K562 (cell line): ENCODE measurements around the gene RALB. TPM values are rescaled to one million over a fixed set of nuclear protein-coding genes. Genes with fewer than 3 reads are reported as not detected.
A peak's percentile ranks its signal among the peaks of the same experiment; 100 is the strongest.

Experiments used
- ATAC-seq: fragments of 200-7000 bp; cut with Tn5 transposase; 3 replicates; pipeline ENCODE4 v1.9.1; 2020; ENCODE audit warnings: moderate library complexity
- BruUV-seq: library from RNA; stranded (reverse); fragments of 400-500 nt; replicated peaks from 2 replicates; lab custom pipeline; 2021; lab: Mats Ljungman, UMichigan
- CTCF ChIA-PET: fragments of 300-600 bp; formaldehyde crosslinking; extraction: SDS; loops from one replicate; lab custom pipeline; 2021; ENCODE audit warnings: low intra/inter-chr PET ratio; lab: Yijun Ruan, JAX
- POLR2A ChIA-PET: fragments of 300-600, 350-650 bp; sonication (Branson Sonifier 250); formaldehyde crosslinking; extraction: SDS; loops from one replicate; lab custom pipeline; 2021; ENCODE audit warnings: antibody characterized with exemption, inconsistent platforms; lab: Yijun Ruan, JAX
- DNase-seq, 4 experiments: peaks; one replicate each; pipeline versions ENCODE4 v3.0.0 to v3.0.0-alpha.2; 2011 to 2018; ENCODE audit warnings: low spot score in 3 of 4, mixed read lengths in 3 of 4; ENCODE audit errors: extremely low read depth in 1 of 4
- FAIRE-seq: peaks from 2 replicates; lab custom pipeline; 2011; peaks lifted over from hg19 to GRCh38; lab: Jason Lieb, UNC
- H2AFZ ChIP-seq: 2 replicates; pipeline ENCODE4 v1.6.0; 2011; ENCODE audit warnings: low read depth, low read length, control low read depth, inconsistent platforms
- H3K27ac ChIP-seq: fragments of 200-600 bp; 3 replicates; pipeline ENCODE4 v1.8.0; 2011; ENCODE audit warnings: low read depth, mild to moderate bottlenecking, control low read depth, inconsistent platforms, low read length, moderate library complexity, mixed read lengths; ENCODE audit errors: extremely low read depth
- H3K27me3 ChIP-seq, 2 experiments: fragments of 300-600 bp in 1 of 2; 2 replicates in 1 of 2; 3 replicates in 1 of 2; pipeline versions ENCODE4 v1.6.0 to v1.8.0; 2011; ENCODE audit warnings: inconsistent platforms in 2 of 2, low read length in 2 of 2, mild to moderate bottlenecking in 1 of 2, mixed read lengths in 1 of 2, moderate library complexity in 1 of 2; ENCODE audit not compliant: control insufficient read depth in 2 of 2, insufficient read depth in 2 of 2
- H3K36me3 ChIP-seq: fragments of 300-600 bp; 3 replicates; pipeline ENCODE4 v1.8.0; 2011; ENCODE audit warnings: mild to moderate bottlenecking, low read length, inconsistent platforms; ENCODE audit not compliant: control insufficient read depth, insufficient read depth
- H3K4me1 ChIP-seq, 2 experiments: fragments of 200-600 bp in 1 of 2; replicated peaks in 1 of 2; 2 replicates in 1 of 2; 3 replicates in 1 of 2; pipeline versions ENCODE4 v1.5.1 to v1.8.0; 2011; ENCODE audit warnings: inconsistent platforms in 2 of 2, low read length in 2 of 2, mild to moderate bottlenecking in 1 of 2, mixed read lengths in 1 of 2, moderate library complexity in 1 of 2; ENCODE audit not compliant: control insufficient read depth in 2 of 2, insufficient read depth in 2 of 2
- H3K4me2 ChIP-seq: 2 replicates; pipeline ENCODE4 v1.6.1; 2011; ENCODE audit warnings: low read length, control low read depth, inconsistent platforms, mixed read lengths; ENCODE audit not compliant: insufficient read depth
- H3K4me3 ChIP-seq: fragments of 200-600 bp; sonication (generic), shearing (Covaris generic); 2 replicates; pipeline ENCODE4 v1.5.1; 2016; ENCODE audit warnings: control low read depth, inconsistent platforms
- H3K79me2 ChIP-seq: fragments of 200-600 bp; 3 replicates; pipeline ENCODE4 v1.8.0; 2011; ENCODE audit warnings: low read length, inconsistent platforms; ENCODE audit not compliant: control insufficient read depth, insufficient read depth
- H3K9ac ChIP-seq, 2 experiments: 2 replicates each; pipeline versions ENCODE4 v1.6.0 to v1.6.1; 2011; ENCODE audit warnings: low read depth in 2 of 2, low read length in 2 of 2, control low read depth in 1 of 2, inconsistent platforms in 1 of 2, mild to moderate bottlenecking in 1 of 2, mixed read lengths in 1 of 2; ENCODE audit not compliant: insufficient read depth in 1 of 2
- H3K9me1 ChIP-seq: one replicate; pipeline ENCODE4 v1.6.0; 2011; ENCODE audit warnings: inconsistent platforms, mild to moderate bottlenecking, low read length, moderate library complexity; ENCODE audit not compliant: control insufficient read depth, insufficient read depth
- H3K9me3 ChIP-seq: replicated peaks from 2 replicates; pipeline ENCODE4 v1.5.1; 2011; ENCODE audit warnings: low read depth, low read length, inconsistent platforms; ENCODE audit not compliant: control insufficient read depth, insufficient read depth
- H4K20me1 ChIP-seq: replicated peaks from 2 replicates; pipeline ENCODE4 v1.6.1; 2011; ENCODE audit warnings: low read length, inconsistent platforms, mixed read lengths; ENCODE audit not compliant: control insufficient read depth, insufficient read depth
- BCL6 ChIP-seq: fragments of 250-450 bp; sonication (Bioruptor Pico); IDR thresholded peaks from 2 replicates; pipeline ENCODE4 v1.4.0; 2020
- CTCF ChIP-seq, 3 experiments: IDR thresholded peaks in 2 of 3; conservative IDR thresholded peaks in 1 of 3; 2 replicates each; pipeline ENCODE4 v1.5.1; 2011 to 2012; ENCODE audit warnings: low read length in 3 of 3, mild to moderate bottlenecking in 3 of 3, control low read depth in 2 of 3, improper control_type of control experiment in 1 of 3, inconsistent platforms in 1 of 3, low read depth in 1 of 3, mixed read lengths in 1 of 3, moderate library complexity in 1 of 3; ENCODE audit not compliant: insufficient read depth in 2 of 3
- IRF9 ChIP-seq: fragments of 450-650 bp; IDR thresholded peaks from 2 replicates; pipeline ENCODE4 v1.6.1; 2016; ENCODE audit warnings: missing biosample characterization, missing genetic modification characterization
- NR1H2 ChIP-seq: sonication (generic); formaldehyde crosslinking; IDR thresholded peaks from 2 replicates; pipeline ENCODE4 v1.4.0; 2020; ENCODE audit warnings: mild to moderate bottlenecking, missing genetic modification reagents
- RBM25 ChIP-seq: fragments of 200-400 bp; formaldehyde crosslinking; IDR thresholded peaks from 2 replicates; pipeline ENCODE4 v1.6.1; 2018; ENCODE audit warnings: low read length, low read depth, moderate library complexity; ENCODE audit not compliant: severe bottlenecking
- ZC3H8 ChIP-seq: fragments of 450-650 bp; IDR thresholded peaks from 2 replicates; pipeline ENCODE4 v1.6.1; 2017
- ZNF324 ChIP-seq: fragments of 250-450 bp; sonication (Bioruptor Pico); IDR thresholded peaks from 2 replicates; pipeline ENCODE4 v1.4.0; 2020; ENCODE audit warnings: mild to moderate bottlenecking
- WGBS: fragments of 100-300 bp; shearing (Covaris generic); methylation state at CpG from one replicate; pipeline ENCODE4 v1.1.6; 2016; ENCODE audit warnings: low coverage, mixed read lengths; ENCODE audit not compliant: insufficient coverage; ENCODE audit errors: missing lambda C conversion rate; 5-methylcytosine and 5-hydroxymethylcytosine counted together
- in situ Hi-C: fragments of 300-500 bp; cut with MboI; formaldehyde crosslinking; loops from 4 replicates; pipeline ENCODE4 v1.15.0; 2018; ENCODE audit warnings: inconsistent platforms, mixed read lengths
- intact Hi-C: fragments of 100-400 bp; cut with micrococcal nuclease; formaldehyde crosslinking; loops from 2 replicates; pipeline ENCODE4 v1.14.2; 2022
- polyA plus RNA-seq, 8 experiments: library from polyadenylated mRNA; depleted of rRNA in 4 of 8; stranded (reverse) in 5 of 8; unstranded in 3 of 8; fragments of >200 nt; fragmentation: Nextera tagmentation in 2 of 8; fragmentation: Illumina TruSeq in 1 of 8; extraction: Ambion mirVana in 2 of 8; extraction: Trizol in 1 of 8; gene quantifications; 2 replicates each; pipeline versions ENCODE4 v1.2.1 to v1.2.3, GENCODE V29; 2011 to 2014; ENCODE audit warnings: inconsistent platforms in 1 of 8, missing spikeins in 1 of 8
- total RNA-seq, 7 experiments: library from RNA; depleted of rRNA in 6 of 7; stranded (reverse); fragments of >200 nt in 6 of 7; fragmentation: Illumina TruSeq in 2 of 7; extraction: Trizol in 2 of 7; gene quantifications; 2 replicates each; pipeline versions ENCODE4 v1.2.1 to v1.2.3, GENCODE V29; 2011 to 2021; ENCODE audit warnings: low replicate concordance in 1 of 7

The RALB gene
- total and polyA plus RNA-seq, 9 of the 15 experiments (the other 6 are each of a cell fraction or from before 2014, with no cell fraction given), result 14.8 to 65.6 (median 38.4) TPM

GRCh38 chr2:120334068-120334467 is 81.4 kb downstream of the RALB start:
- no peak for FAIRE-seq
- Histone ChIP-seq H3K4me3 (no peak overlapping the region), H3K27ac (no peak overlapping the region), H3K4me1 (no peaks in the 10 kb centered on the region), H3K27me3 (peaks cover 38 to 59% of the 10 kb centered on the region in 2 experiments), H3K36me3 (no peaks in the 10 kb centered on the region), H3K9me1 (no peaks in the 10 kb centered on the region), H3K4me2 (no peak overlapping the region), H3K9ac (no peak overlapping the region), H3K79me2 (no peaks in the 10 kb centered on the region), H4K20me1 (peaks cover 3% of the 10 kb centered on the region; the same call in 1 of the 2 replicates), H3K9me3 (no peaks in the 10 kb centered on the region), H2AFZ (no peak overlapping the region)
- BruUV-seq, result no TSS peak
- intact Hi-C loops, result no loop called here
- ChIA-PET CTCF (no interaction called here), POLR2A (interaction anchor here (0.7 kb wide), 1 partner anchor 187 kb away, joined by 3 read pairs; no protein-coding TSS in a partner anchor)
- TF ChIP-seq ZNF324 (CRISPR knock-in tag) (no peak), BCL6 (CRISPR knock-in tag) (no peak), RBM25 (peak; percentile 92), ZC3H8 (no peak), NR1H2 (CRISPR knock-in tag) (no peak)
- WGBS, result 0% methylated on average over 1 of the region's 1 CpG
- ATAC-seq, result no peak
- no peak for DNase-seq
- in situ Hi-C loops, result no loop called here

- peaks cover 17 to 49% of the 10 kb centered on the region in 2 experiments; a peak in 4 of 5 replicates for H3K27me3 ChIP-seq
- no peak overlapping the region for H2AFZ ChIP-seq
- 8% methylated on average over 8 of the region's 8 CpGs for WGBS
- in situ Hi-C loops (no loop called here), intact Hi-C loops (no loop called here)
- no peak overlapping the region for H3K9ac ChIP-seq
- TF ChIP-seq IRF9 (tag) (no peak), CTCF (IDR thresholded peaks at IDR 0.05 in 2 of 3, conservative IDR thresholded peaks at IDR 0.05 in 1 of 3; ENCODE audit: insufficient read depth in 2 of 3, low read depth in 1 of 3, low read length in 3 of 3) (peak in 1 of 3 experiments; percentile 12; a peak in 1 of 6 replicates)
- no peaks in the 10 kb centered on the region for H3K4me1 ChIP-seq
- FAIRE-seq (no peak), ATAC-seq (no peak), DNase-seq (no peak)
- H3K4me3 ChIP-seq, result no peak overlapping the region
- no peaks in the 10 kb centered on the region for H3K9me1 ChIP-seq
- H3K9me3 ChIP-seq, result no peaks in the 10 kb centered on the region
- H3K79me2 ChIP-seq, result no peaks in the 10 kb centered on the region
- CTCF ChIA-PET, result interaction anchor here (0.5 kb wide), 1 partner anchor 12 kb away, joined by 9 read pairs; no protein-coding TSS in a partner anchor
- H3K4me2 ChIP-seq, result no peak overlapping the region
- H3K36me3 ChIP-seq, result no peaks in the 10 kb centered on the region
- H4K20me1 ChIP-seq, result peaks cover 3% of the 10 kb centered on the region; the same call in 1 of the 2 replicates
- BruUV-seq, result no TSS peak
- POLR2A ChIA-PET, result interaction anchor here (0.6 to 1.0 kb wide), 3 partner anchors 10 to 846 kb away, joined by 3 to 5 read pairs (median 4); no protein-coding TSS in a partner anchor
- H3K27ac ChIP-seq, result no peak overlapping the region
These were observed 84.1 kb downstream of the RALB start for GRCh38 chr2:120336749-120337148.
